Astrocyte (in vitro differentiated cells and primary cell): Measurements from ENCODE around the gene ENOX1.

Experiments
- EZH2 ChIP-seq: IDR thresholded peaks from 2 replicates; pipeline ENCODE4 v1.6.1; 2012; ENCODE audit warnings: mild to moderate bottlenecking, low read length, inconsistent platforms; ENCODE audit not compliant: insufficient read depth
- TF ChIP-seq, protein P1 (sequence below): IDR thresholded peaks from 2 replicates; pipeline ENCODE4 v1.5.1; 2011; ENCODE audit warnings: low read depth, mild to moderate bottlenecking, inconsistent platforms, low read length, moderate library complexity; ENCODE audit not compliant: insufficient read depth

DNA sequence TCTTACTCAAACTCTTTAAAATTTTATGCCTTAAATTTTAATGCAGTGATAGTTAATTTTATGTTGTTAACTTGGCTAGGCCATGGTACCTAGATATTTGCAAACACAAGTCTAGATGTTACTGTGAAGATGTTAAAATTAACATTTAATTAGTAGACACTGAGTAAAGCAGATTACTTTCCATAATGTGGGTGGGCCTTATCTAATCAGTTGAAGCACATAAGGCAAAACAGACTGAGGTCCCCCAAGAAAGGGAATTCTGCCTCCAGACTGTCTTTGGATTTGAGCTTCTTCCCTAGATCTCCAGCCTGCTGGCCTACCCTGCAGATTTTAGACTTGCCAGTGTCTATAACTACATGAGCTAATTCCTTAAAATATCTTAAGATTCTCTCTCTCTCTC, 294.0 kb downstream of the ENOX1 start:
- TF ChIP-seq EZH2 = no peak
- TF ChIP-seq, protein P1, sequence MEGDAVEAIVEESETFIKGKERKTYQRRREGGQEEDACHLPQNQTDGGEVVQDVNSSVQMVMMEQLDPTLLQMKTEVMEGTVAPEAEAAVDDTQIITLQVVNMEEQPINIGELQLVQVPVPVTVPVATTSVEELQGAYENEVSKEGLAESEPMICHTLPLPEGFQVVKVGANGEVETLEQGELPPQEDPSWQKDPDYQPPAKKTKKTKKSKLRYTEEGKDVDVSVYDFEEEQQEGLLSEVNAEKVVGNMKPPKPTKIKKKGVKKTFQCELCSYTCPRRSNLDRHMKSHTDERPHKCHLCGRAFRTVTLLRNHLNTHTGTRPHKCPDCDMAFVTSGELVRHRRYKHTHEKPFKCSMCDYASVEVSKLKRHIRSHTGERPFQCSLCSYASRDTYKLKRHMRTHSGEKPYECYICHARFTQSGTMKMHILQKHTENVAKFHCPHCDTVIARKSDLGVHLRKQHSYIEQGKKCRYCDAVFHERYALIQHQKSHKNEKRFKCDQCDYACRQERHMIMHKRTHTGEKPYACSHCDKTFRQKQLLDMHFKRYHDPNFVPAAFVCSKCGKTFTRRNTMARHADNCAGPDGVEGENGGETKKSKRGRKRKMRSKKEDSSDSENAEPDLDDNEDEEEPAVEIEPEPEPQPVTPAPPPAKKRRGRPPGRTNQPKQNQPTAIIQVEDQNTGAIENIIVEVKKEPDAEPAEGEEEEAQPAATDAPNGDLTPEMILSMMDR = no peak
